NOMO-1 (cell line): ENCODE measurements around the gene HCLS1.
"Not testable (repeated sequence)": the region's sequence is repeated elsewhere in the genome, so short reads cannot be mapped to it uniquely, and the experiment has no call there.

ENCODE experiments used
- DNase-seq, 2 experiments: peaks; one replicate each; lab custom pipeline; 2025; ENCODE audit not compliant: unreplicated experiment in 2 of 2; lab: John Stamatoyannopoulos, UW

HCLS1 gene

GRCh38 chr3:121599900-121600299, 60.8 kb downstream of the HCLS1 start:
- not testable (repeated sequence) for DNase-seq

DNA sequence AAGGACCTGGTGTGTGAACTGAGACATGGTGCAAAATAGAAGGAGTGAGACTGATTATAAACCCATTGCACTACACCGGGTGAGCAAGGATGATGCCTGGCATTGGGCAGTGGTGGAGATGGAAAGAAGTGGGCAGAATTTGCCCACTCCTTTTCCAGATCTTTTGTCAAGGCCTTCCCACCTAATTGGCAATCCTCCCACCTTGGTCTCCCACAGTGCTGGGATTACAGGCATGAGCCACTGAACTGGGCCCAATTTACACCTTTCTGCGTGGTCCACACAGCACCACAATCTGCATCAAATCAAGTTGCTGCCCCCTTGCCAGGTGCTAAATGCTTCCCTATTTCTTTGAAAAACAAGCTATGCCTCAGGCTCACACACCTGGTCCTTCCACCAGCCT, 62.1 kb downstream of the HCLS1 start:
- no peak for DNase-seq

DNA sequence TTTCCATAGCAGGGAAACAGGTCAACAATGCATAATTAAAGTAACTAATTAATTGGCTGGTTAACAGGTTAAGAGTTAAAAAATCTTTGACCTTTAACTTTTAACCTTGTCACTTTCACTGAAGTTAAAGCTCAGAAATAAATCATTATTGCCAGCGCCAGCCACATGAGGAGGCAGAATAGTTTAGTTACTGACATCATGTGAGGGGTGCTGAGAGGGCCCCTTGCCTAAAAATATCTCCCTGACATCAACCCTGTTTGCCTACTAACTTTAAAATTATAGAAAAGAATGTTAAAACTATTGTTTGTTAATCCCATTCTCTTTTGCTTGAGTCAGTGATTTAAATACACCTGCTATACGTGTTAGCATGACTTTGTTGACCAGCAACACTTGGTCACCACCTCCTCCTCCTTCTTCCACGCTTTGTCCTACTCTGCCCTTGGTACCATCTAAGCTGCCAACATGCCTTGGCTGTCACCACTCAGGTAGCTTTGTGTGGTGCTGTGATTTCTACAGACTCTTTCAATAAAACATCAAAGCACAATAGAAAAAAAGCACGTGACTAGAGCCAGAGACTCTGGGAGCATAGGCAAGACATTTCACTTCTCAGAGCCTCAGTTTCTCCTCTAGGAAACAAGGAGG, 64.8 kb downstream of the HCLS1 start:
- no peak for DNase-seq

GRCh38 chr3:121594850-121595249, 65.9 kb downstream of the HCLS1 start:
- DNase-seq, result no peak

DNA sequence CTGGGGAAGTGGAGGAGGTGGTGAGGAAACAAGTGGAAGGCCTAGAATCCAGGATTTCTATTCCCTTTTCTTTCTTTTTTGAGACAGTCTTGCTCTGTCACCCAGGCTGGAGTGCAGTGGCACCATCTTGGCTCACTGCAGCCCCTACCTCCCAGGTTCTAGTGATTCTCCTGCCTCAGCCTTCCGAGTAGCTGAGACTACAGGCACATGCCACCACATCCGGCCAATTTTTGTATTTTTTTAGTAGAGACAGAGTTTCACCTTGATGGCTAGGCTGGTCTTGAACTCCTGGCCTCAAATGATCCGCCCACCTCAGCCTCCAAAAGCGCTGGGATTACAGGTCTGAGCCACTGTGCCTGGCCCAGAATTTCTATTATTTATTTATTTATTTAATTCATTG, 66.9 kb downstream of the HCLS1 start:
- DNase-seq, result not testable (repeated sequence)

- DNase-seq, result no peak
Observed at GRCh38 chr3:121592856-121593702, 67.6 kb downstream of the HCLS1 start, which contains the start of gene FBXO40. Gene FBXO40, plus strand, starts transcription at chr3:121593379. Its CDS starts 27,197 bp downstream, at chr3:121620576.

DNA sequence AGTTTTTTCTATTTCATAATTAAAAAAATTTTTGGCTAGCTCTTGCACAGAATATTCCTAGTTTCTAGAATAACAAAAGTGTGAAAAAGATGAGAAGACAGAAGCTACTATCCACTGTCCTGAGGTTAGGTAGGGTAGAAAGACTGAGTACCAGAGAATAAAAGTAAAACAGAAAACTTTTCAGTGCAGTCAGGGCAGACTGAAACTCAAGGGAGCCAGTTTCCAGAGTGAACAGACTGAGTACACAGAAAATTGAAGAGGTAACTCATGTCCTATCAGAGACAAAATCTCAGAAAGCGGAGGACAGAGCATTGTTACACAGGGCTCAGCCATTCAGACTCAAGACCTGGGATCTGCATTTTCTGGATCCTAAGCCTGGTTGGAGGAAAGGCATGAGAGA, 76.3 kb downstream of the HCLS1 start:
- DNase-seq, result no peak

DNA sequence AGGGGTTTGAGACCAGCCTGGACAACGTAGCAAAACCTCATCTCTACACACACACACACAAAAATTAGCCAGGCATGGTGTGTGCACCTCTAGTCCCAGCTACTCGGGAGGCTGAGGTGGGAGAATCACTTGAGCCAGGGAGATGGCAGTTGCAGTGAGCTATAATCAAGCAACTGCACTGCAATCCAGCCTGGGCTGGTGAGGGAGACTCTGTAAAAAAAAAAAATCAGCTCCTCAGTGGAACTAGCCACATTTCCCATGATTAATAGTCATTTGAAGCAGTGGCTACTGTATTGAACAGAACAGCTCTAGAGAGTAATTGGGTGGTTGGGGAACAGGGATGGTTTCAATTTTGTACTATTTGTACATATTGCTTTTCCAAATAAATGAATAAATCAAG, 79.0 kb downstream of the HCLS1 start:
- no peak for DNase-seq
